Trophoblast cell (in vitro differentiated cells and primary cell): ENCODE data around the gene NHLRC3.

Experiments used
- DNase-seq, 2 donors: peaks; one replicate each; pipeline ENCODE4 v3.0.0-alpha.2; 2016
- H2AFZ ChIP-seq: 2 replicates; pipeline ENCODE4 v1.6.1; 2013; ENCODE audit warnings: low read length, moderate library complexity, mild to moderate bottlenecking; ENCODE audit not compliant: insufficient read depth, poor library complexity
- H2AK5ac ChIP-seq: 2 replicates; pipeline ENCODE4 v1.6.1; 2013; ENCODE audit warnings: mild to moderate bottlenecking, low read length
- H2BK120ac ChIP-seq: 2 replicates; pipeline ENCODE4 v1.6.1; 2013; ENCODE audit warnings: low read length, mild to moderate bottlenecking, moderate library complexity; ENCODE audit not compliant: insufficient read depth, poor library complexity
- H2BK12ac ChIP-seq: 2 replicates; pipeline ENCODE4 v1.6.1; 2013; ENCODE audit warnings: mild to moderate bottlenecking, low read length, moderate library complexity
- H2BK5ac ChIP-seq: 2 replicates; pipeline ENCODE4 v1.6.1; 2013; ENCODE audit warnings: low read length, low read depth, moderate library complexity, mild to moderate bottlenecking; ENCODE audit not compliant: poor library complexity
- H3K14ac ChIP-seq: 2 replicates; pipeline ENCODE4 v1.6.1; 2013; ENCODE audit warnings: mild to moderate bottlenecking, low read length
- H3K18ac ChIP-seq: 2 replicates; pipeline ENCODE4 v1.6.1; 2013; ENCODE audit warnings: mild to moderate bottlenecking, low read length
- H3K23ac ChIP-seq: 2 replicates; pipeline ENCODE4 v1.6.1; 2013; ENCODE audit warnings: low read length
- H3K27ac ChIP-seq: 2 replicates; pipeline ENCODE4 v1.5.1; 2013; ENCODE audit warnings: low read depth, mild to moderate bottlenecking, inconsistent platforms, low read length, moderate library complexity
- H3K27me3 ChIP-seq: 2 replicates; pipeline ENCODE4 v1.6.1; 2013; ENCODE audit warnings: inconsistent platforms, mild to moderate bottlenecking, low read length, moderate library complexity; ENCODE audit not compliant: insufficient read depth
- H3K36me3 ChIP-seq, 2 experiments: 1 replicate in 1 of 2; 2 replicates in 1 of 2; pipeline ENCODE4 v1.6.1; 2013; ENCODE audit warnings: low read length in 2 of 2, mild to moderate bottlenecking in 2 of 2, moderate library complexity in 1 of 2; ENCODE audit not compliant: insufficient read depth in 2 of 2, control insufficient read depth in 1 of 2
- H3K4ac ChIP-seq: 2 replicates; pipeline ENCODE4 v1.6.1; 2013; ENCODE audit warnings: low read depth, mild to moderate bottlenecking, low read length, moderate library complexity
- H3K4me1 ChIP-seq, 2 experiments: 1 replicate in 1 of 2; 2 replicates in 1 of 2; pipeline ENCODE4 v1.6.1; 2013; ENCODE audit warnings: low read length in 2 of 2, mild to moderate bottlenecking in 2 of 2, moderate library complexity in 1 of 2; ENCODE audit not compliant: insufficient read depth in 2 of 2, control insufficient read depth in 1 of 2
- H3K4me2 ChIP-seq: 2 replicates; pipeline ENCODE4 v1.6.1; 2013; ENCODE audit warnings: inconsistent platforms, mild to moderate bottlenecking, low read length, moderate library complexity
- H3K4me3 ChIP-seq: 2 replicates; pipeline ENCODE4 v1.5.1; 2013; ENCODE audit warnings: mild to moderate bottlenecking, low read depth, low read length, inconsistent platforms
- H3K79me1 ChIP-seq: one replicate; pipeline ENCODE4 v1.6.1; 2013; ENCODE audit warnings: low read length
- H3K79me2 ChIP-seq: 2 replicates; pipeline ENCODE4 v1.6.1; 2013; ENCODE audit warnings: low read length, mild to moderate bottlenecking; ENCODE audit not compliant: control insufficient read depth, insufficient read depth, poor library complexity
- H3K9ac ChIP-seq: 2 replicates; pipeline ENCODE4 v1.6.1; 2013; ENCODE audit warnings: mild to moderate bottlenecking, low read length
- H3K9me3 ChIP-seq: 2 replicates; pipeline ENCODE4 v1.6.1; 2013; ENCODE audit warnings: low read depth, mild to moderate bottlenecking, control low read depth, inconsistent platforms, low read length; ENCODE audit not compliant: insufficient read depth
- H4K12ac ChIP-seq: 2 replicates; pipeline ENCODE4 v1.6.1; 2013; ENCODE audit warnings: low read depth, mild to moderate bottlenecking, low read length, moderate library complexity
- H4K8ac ChIP-seq: 2 replicates; pipeline ENCODE4 v1.6.1; 2013; ENCODE audit warnings: low read depth, mild to moderate bottlenecking, low read length, moderate library complexity
- H4K91ac ChIP-seq: one replicate; pipeline ENCODE4 v1.6.1; 2013; ENCODE audit warnings: low read depth, mild to moderate bottlenecking, low read length, moderate library complexity
- WGBS: extraction: QIAGEN DNeasy Blood & Tissue Kit; methylation state at CpG from one replicate; pipeline ENCODE4 v1.1.7; 2013; ENCODE audit warnings: missing lambda C conversion rate; ENCODE audit not compliant: insufficient read length, insufficient coverage; ENCODE audit errors: extremely low coverage; 5-methylcytosine and 5-hydroxymethylcytosine counted together

NHLRC3 gene

GRCh38 chr13:39025433-39025839, 12.8 kb upstream of the NHLRC3 start:
- no peak overlapping the region for H2BK5ac ChIP-seq
- no peak overlapping the region for H3K4me2 ChIP-seq
- H2BK12ac ChIP-seq, result no peak overlapping the region
- no peak overlapping the region for H4K8ac ChIP-seq
- no peak overlapping the region for H4K12ac ChIP-seq
- peak overlapping the region; percentile 61 for H3K27ac ChIP-seq
- peak overlapping the region; percentile 25 for H2BK120ac ChIP-seq
- no peak overlapping the region for H3K9ac ChIP-seq
- no peak overlapping the region for H4K91ac ChIP-seq
- no CpG with 5 or more reads among the region's 2 CpGs for WGBS
- H3K4ac ChIP-seq, result no peak overlapping the region
- H3K79me1 ChIP-seq, result peaks cover 4% of the 10 kb centered on the region
- no peaks in the 10 kb centered on the region for H3K27me3 ChIP-seq
- H3K4me1 ChIP-seq, result peaks cover 3 to 4% of the 10 kb centered on the region in 2 experiments
- H3K4me3 ChIP-seq, result no peak overlapping the region
- H3K79me2 ChIP-seq, result no peaks in the 10 kb centered on the region
- peaks cover 5 to 14% of the 10 kb centered on the region in 2 experiments for H3K36me3 ChIP-seq
- no peak for DNase-seq
- H3K18ac ChIP-seq, result peak overlapping the region; percentile 5
- no peak overlapping the region for H2AFZ ChIP-seq
- no peak overlapping the region for H3K14ac ChIP-seq
- no peaks in the 10 kb centered on the region for H3K9me3 ChIP-seq
- peak overlapping the region; percentile 2 for H3K23ac ChIP-seq
- no peak overlapping the region for H2AK5ac ChIP-seq

GRCh38 chr13:39032150-39032549, 6.1 kb upstream of the NHLRC3 start:
- H3K27me3 ChIP-seq, result no peaks in the 10 kb centered on the region
- H3K4me1 ChIP-seq, result peaks cover 0 to 4% of the 10 kb centered on the region in 2 experiments
- H4K91ac ChIP-seq, result no peak overlapping the region
- no peak overlapping the region for H3K4me2 ChIP-seq
- peaks cover 6% of the 10 kb centered on the region for H3K79me2 ChIP-seq
- H2BK5ac ChIP-seq, result no peak overlapping the region
- no peak overlapping the region for H3K9ac ChIP-seq
- no peak overlapping the region for H2AFZ ChIP-seq
- no peak overlapping the region for H3K4me3 ChIP-seq
- H3K79me1 ChIP-seq, result no peaks in the 10 kb centered on the region
- peaks cover 4 to 5% of the 10 kb centered on the region in 2 experiments for H3K36me3 ChIP-seq
- no peak overlapping the region for H4K12ac ChIP-seq
- WGBS, result no CpG with 5 or more reads among the region's 1 CpG
- H2BK12ac ChIP-seq, result no peak overlapping the region
- H3K4ac ChIP-seq, result peak overlapping the region; percentile 91
- H3K14ac ChIP-seq, result no peak overlapping the region
- no peak overlapping the region for H4K8ac ChIP-seq
- no peak overlapping the region for H3K18ac ChIP-seq
- H3K9me3 ChIP-seq, result no peaks in the 10 kb centered on the region
- H2AK5ac ChIP-seq, result no peak overlapping the region
- no peak overlapping the region for H3K27ac ChIP-seq
- H2BK120ac ChIP-seq, result no peak overlapping the region
- H3K23ac ChIP-seq, result no peak overlapping the region
- DNase-seq, result no peak

GRCh38 chr13:39034085-39034484, 4.2 kb upstream of the NHLRC3 start:
- H3K27me3 ChIP-seq, result no peaks in the 10 kb centered on the region
- DNase-seq, result no peak
- WGBS, result no CpG with 5 or more reads among the region's 1 CpG
- H3K36me3 ChIP-seq, result peaks cover 0 to 3% of the 10 kb centered on the region in 2 experiments
- H2AK5ac ChIP-seq, result no peak overlapping the region
- no peak overlapping the region for H3K18ac ChIP-seq
- H3K9me3 ChIP-seq, result no peaks in the 10 kb centered on the region
- H3K27ac ChIP-seq, result no peak overlapping the region
- no peak overlapping the region for H2BK5ac ChIP-seq
- peak overlapping the region; percentile 88 for H3K4ac ChIP-seq
- H3K4me1 ChIP-seq, result peaks cover 0 to 4% of the 10 kb centered on the region in 2 experiments
- H3K79me1 ChIP-seq, result peaks cover 10% of the 10 kb centered on the region
- no peak overlapping the region for H2BK120ac ChIP-seq
- H2AFZ ChIP-seq, result no peak overlapping the region
- no peak overlapping the region for H2BK12ac ChIP-seq
- H3K14ac ChIP-seq, result no peak overlapping the region
- no peak overlapping the region for H3K4me2 ChIP-seq
- H3K9ac ChIP-seq, result no peak overlapping the region
- H3K79me2 ChIP-seq, result peaks cover 14% of the 10 kb centered on the region
- no peak overlapping the region for H3K23ac ChIP-seq
- H4K91ac ChIP-seq, result no peak overlapping the region
- H3K4me3 ChIP-seq, result no peak overlapping the region
- H4K8ac ChIP-seq, result no peak overlapping the region
- no peak overlapping the region for H4K12ac ChIP-seq

GRCh38 chr13:39035204-39035603, 3.1 kb upstream of the NHLRC3 start:
- Histone ChIP-seq H3K4me2 (peak overlapping the region; percentile 32), H3K4me1 (peaks cover 0 to 4% of the 10 kb centered on the region in 2 experiments), H3K14ac (no peak overlapping the region), H4K91ac (no peak overlapping the region), H3K4ac (peak overlapping the region; percentile 61), H3K36me3 (peaks cover 0 to 3% of the 10 kb centered on the region in 2 experiments), H3K9ac (no peak overlapping the region), H3K4me3 (no peak overlapping the region), H2AFZ (no peak overlapping the region), H2BK5ac (no peak overlapping the region), H3K9me3 (no peaks in the 10 kb centered on the region), H3K79me1 (peaks cover 10% of the 10 kb centered on the region), H2BK120ac (no peak overlapping the region), H3K18ac (no peak overlapping the region), H4K12ac (no peak overlapping the region), H3K27ac (no peak overlapping the region), H3K23ac (no peak overlapping the region), H2AK5ac (no peak overlapping the region), H3K79me2 (peaks cover 14% of the 10 kb centered on the region), H3K27me3 (no peaks in the 10 kb centered on the region), H2BK12ac (no peak overlapping the region), H4K8ac (no peak overlapping the region)
- DNase-seq, result no peak
- WGBS, result no CpG with 5 or more reads among the region's 2 CpGs
